HG02623 (cell line): ENCODE results near the gene PLCH1.

Experiments
- ATAC-seq: cut with Tn5 transposase; IDR thresholded peaks from one replicate; pipeline ENCODE4 v1.9.1; 2021; ENCODE audit warnings: moderate library complexity; ENCODE audit not compliant: unreplicated experiment

Gene PLCH1, protein sequence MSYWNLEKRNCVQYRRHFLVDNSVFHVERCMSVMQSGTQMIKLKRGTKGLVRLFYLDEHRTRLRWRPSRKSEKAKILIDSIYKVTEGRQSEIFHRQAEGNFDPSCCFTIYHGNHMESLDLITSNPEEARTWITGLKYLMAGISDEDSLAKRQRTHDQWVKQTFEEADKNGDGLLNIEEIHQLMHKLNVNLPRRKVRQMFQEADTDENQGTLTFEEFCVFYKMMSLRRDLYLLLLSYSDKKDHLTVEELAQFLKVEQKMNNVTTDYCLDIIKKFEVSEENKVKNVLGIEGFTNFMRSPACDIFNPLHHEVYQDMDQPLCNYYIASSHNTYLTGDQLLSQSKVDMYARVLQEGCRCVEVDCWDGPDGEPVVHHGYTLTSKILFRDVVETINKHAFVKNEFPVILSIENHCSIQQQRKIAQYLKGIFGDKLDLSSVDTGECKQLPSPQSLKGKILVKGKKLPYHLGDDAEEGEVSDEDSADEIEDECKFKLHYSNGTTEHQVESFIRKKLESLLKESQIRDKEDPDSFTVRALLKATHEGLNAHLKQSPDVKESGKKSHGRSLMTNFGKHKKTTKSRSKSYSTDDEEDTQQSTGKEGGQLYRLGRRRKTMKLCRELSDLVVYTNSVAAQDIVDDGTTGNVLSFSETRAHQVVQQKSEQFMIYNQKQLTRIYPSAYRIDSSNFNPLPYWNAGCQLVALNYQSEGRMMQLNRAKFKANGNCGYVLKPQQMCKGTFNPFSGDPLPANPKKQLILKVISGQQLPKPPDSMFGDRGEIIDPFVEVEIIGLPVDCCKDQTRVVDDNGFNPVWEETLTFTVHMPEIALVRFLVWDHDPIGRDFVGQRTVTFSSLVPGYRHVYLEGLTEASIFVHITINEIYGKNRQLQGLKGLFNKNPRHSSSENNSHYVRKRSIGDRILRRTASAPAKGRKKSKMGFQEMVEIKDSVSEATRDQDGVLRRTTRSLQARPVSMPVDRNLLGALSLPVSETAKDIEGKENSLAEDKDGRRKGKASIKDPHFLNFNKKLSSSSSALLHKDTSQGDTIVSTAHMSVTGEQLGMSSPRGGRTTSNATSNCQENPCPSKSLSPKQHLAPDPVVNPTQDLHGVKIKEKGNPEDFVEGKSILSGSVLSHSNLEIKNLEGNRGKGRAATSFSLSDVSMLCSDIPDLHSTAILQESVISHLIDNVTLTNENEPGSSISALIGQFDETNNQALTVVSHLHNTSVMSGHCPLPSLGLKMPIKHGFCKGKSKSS (N-terminal part only)

GRCh38 chr3:155744626-155745324 lies at the start of gene PLCH1:
TSS of gene PLCH1 (minus strand) at chr3:155745071. CDS start at chr3:155704224, 40,847 bp downstream.
- ATAC-seq, result peak; percentile 49

DNA sequence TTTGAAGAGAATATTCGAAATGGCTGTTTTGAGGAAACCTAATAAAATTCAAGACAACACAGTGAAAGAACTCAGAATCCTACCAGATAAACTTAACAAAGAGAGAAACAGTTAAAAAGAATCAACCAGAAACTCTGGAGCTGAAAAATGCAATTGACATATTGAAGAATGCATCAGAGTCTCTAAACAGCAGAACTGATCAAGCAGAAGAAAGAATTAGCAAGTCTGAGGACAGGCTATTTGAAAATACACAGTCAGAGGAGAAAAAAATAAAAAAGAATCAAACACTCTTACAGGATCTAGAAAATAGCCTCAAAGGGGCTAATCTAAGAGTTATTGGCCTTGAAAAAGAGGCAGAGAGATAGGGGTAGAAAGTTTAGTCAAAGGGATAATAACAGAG lies 47.7 kb upstream of the PLCH1 start:
- ATAC-seq, result no peak

GRCh38 chr3:155791190-155791589 lies 46.3 kb upstream of the PLCH1 start:
- no peak for ATAC-seq

GRCh38 chr3:155790272-155790925 lies 45.5 kb upstream of the PLCH1 start:
- ATAC-seq, result no peak

DNA sequence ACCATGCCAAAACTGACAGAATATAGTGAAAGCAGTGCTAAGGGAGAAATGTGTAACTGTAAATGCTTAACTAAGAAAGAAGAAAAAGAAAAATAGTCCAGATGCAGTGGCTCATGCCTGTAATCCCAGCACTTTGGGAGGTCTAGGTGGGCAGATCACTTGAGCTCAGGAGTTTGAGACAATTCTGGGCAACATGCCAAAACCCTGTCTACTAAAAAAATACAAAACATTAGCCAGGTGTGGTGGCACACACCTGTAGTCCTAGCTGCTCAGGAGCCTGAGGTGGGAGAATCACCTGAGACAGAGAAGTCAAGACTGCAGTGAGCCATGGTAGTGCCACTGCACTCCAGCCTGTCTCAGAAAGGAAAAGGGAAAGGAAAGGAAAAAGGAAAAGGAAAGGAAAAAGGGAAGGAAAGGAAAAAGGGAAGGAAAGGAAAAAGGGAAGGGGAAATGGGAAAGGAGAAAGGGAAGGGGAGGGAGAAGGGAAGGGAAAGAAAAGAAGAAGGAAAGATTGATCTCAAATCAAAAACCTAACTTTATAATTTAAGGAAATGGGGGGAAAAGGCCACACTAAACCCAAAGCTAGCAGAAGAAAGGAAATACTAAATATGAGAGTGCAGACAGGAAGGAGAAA lies 40.9 kb upstream of the PLCH1 start:
- ATAC-seq, result no peak

GRCh38 chr3:155782390-155782953 lies 37.6 kb upstream of the PLCH1 start:
- ATAC-seq, result no peak

GRCh38 chr3:155780291-155780690 lies 35.4 kb upstream of the PLCH1 start:
- ATAC-seq, result no peak

GRCh38 chr3:155778462-155778861 lies 33.6 kb upstream of the PLCH1 start:
- no peak for ATAC-seq

- no peak for ATAC-seq
Observed at GRCh38 chr3:155772801-155773200, 27.9 kb upstream of the PLCH1 start.

- ATAC-seq, result no peak
Observed at GRCh38 chr3:155771126-155771525, 26.3 kb upstream of the PLCH1 start.

GRCh38 chr3:155766206-155766605 lies 21.3 kb upstream of the PLCH1 start:
- no peak for ATAC-seq

DNA sequence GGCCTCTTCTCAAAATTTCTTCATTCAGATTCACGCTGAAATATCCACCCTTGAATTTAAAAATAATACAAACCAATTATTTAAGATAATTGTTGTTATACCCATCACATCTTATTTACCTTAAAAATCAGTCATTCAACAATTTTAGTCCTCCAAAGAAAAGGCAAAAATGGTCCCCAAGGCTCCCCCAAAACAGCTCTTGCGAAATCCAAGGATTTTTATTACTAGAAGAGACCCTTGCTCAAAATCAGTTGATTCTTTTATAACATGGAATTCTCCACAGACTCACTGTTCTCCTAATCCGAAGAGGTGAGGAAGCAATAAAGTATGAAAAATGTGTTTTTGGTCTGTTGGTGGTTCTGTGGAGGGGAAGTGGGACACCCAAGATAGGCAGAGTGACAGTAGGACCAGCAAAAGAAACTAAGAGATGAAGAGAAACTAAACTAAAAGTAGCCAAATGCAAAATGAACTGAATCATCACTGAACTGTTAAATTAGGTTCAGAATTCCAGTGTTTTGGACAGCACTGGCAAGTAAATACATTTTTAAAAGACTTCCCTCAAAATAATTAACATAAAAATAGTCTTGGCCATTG lies 19.1 kb upstream of the PLCH1 start:
- peak; percentile 45 for ATAC-seq

DNA sequence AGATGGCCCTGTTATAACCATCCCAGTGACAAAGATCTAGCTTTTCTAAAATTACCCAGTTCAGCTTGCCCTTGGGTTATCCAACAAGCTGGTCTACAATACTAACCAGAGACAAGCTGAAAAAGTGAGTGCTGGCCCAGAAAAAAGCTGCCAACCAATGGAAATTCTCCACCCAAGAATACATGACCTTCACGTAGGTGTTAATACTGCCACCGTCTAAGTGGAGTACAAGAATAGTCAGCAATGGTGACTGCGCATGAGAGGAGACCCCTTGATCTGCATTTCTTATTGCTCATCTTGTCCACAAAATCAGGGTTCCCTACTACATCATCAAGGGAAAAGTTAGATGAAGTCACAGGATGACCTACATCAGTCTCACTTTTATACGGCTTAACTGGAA lies 15.8 kb upstream of the PLCH1 start:
- ATAC-seq, result no peak

GRCh38 chr3:155757577-155757976 lies 12.7 kb upstream of the PLCH1 start:
- ATAC-seq, result no peak

GRCh38 chr3:155753038-155753639 lies 8.3 kb upstream of the PLCH1 start:
- ATAC-seq, result no peak

DNA sequence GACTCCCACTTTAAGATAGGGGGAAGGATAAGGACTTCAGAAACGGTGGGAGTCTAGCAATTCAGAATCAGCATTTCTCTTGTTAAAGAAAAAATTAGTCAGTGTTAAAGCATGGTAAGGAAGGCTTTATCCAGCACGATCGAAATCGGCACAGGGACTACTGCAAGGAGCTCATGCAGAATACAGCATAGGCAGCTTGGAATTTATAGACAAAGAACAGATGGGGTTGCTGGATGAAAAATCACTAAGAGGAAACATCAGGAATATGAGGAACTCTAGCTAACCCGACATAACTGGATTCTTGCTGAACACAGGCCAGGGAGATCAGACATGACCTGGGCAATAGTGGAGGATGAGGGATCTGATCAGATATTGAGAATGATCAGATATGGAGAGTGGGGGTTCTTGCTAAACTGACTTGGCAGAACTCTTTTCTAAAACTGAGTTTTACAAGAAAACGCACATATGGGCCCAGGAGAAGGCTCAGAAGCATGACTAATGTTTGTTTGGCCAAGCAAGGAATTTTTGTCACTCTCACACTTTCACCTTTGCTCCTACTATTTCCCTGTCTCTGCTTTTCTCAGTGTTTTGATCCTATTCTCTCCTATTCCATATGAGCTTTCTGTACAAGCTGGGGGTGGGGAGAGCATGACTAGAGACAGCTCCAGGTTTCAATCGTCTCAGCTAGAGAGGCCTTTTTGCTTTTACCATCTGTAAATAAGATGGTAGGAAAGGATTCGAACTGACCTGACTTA lies 3.9 kb upstream of the PLCH1 start:
- ATAC-seq, result no peak

GRCh38 chr3:155747946-155748290 lies 3.0 kb upstream of the PLCH1 start:
- no peak for ATAC-seq
